AML-193 (cell line): ENCODE results near the gene MTUS2.

Experiments used
- DNase-seq, 2 experiments: peaks; one replicate each; lab custom pipeline; 2025; lab: John Stamatoyannopoulos, UW

MTUS2 gene

GRCh38 chr13:29526741-29527140 is 706.6 kb downstream of the MTUS2 start:
- no peak for DNase-seq

GRCh38 chr13:29527511-29527910 is 707.4 kb downstream of the MTUS2 start:
- DNase-seq = no peak

- DNase-seq = no peak
Observed at GRCh38 chr13:29527916-29528315, 707.8 kb downstream of the MTUS2 start.

GRCh38 chr13:29529754-29530153 is 709.6 kb downstream of the MTUS2 start:
- no peak for DNase-seq

GRCh38 chr13:29530901-29531300 is 710.8 kb downstream of the MTUS2 start:
- no peak for DNase-seq

- no peak for DNase-seq
Observed at GRCh38 chr13:29532116-29532515, 712.0 kb downstream of the MTUS2 start.

GRCh38 chr13:29532821-29533220 is 712.7 kb downstream of the MTUS2 start:
- DNase-seq = no peak

GRCh38 chr13:29534083-29534482 is 713.9 kb downstream of the MTUS2 start:
- no peak for DNase-seq

GRCh38 chr13:29535663-29536655 is 715.8 kb downstream of the MTUS2 start:
- DNase-seq = no peak

- DNase-seq = no peak
Observed at GRCh38 chr13:29536853-29537252, 716.7 kb downstream of the MTUS2 start.

- no peak for DNase-seq
Observed at GRCh38 chr13:29537736-29538651, 717.9 kb downstream of the MTUS2 start.

GRCh38 chr13:29538652-29539040 is 718.5 kb downstream of the MTUS2 start:
- DNase-seq = no peak

GRCh38 chr13:29539856-29540255 is 719.7 kb downstream of the MTUS2 start:
- no peak for DNase-seq

- DNase-seq = no peak
Observed at GRCh38 chr13:29540334-29540733, 720.2 kb downstream of the MTUS2 start.

- DNase-seq = no peak
Observed at GRCh38 chr13:29540799-29541198, 720.7 kb downstream of the MTUS2 start.

- no peak for DNase-seq
Observed at GRCh38 chr13:29541400-29541799, 721.3 kb downstream of the MTUS2 start.

- no peak for DNase-seq
Observed at GRCh38 chr13:29542381-29542780, 722.2 kb downstream of the MTUS2 start.

GRCh38 chr13:29543230-29544215 is 723.4 kb downstream of the MTUS2 start:
- no peak for DNase-seq

GRCh38 chr13:29545988-29546387 is 725.8 kb downstream of the MTUS2 start:
- no peak for DNase-seq

- DNase-seq = no peak
Observed at GRCh38 chr13:29546662-29547061, 726.5 kb downstream of the MTUS2 start.

GRCh38 chr13:29547153-29547552 is 727.0 kb downstream of the MTUS2 start:
- no peak for DNase-seq
